Measurements from ENCODE around the gene QRICH2.

Gene QRICH2

GRCh38 chr17:76266244-76266938, 41.7 kb downstream of the QRICH2 start:
- no peaks in the 10 kb centered on the region for H3K27me3 ChIP-seq
- H3K4me1 ChIP-seq = peaks cover 0 to 59% (median 40%) of the 10 kb centered on the region in 4 donors
- intact Hi-C loops (cut with DNase I; ENCODE audit: low total_unique reads) = no loop called here
- H3K27ac ChIP-seq = peak overlapping the region; percentile 77 to 85
- no peaks in the 10 kb centered on the region for H3K9me3 ChIP-seq
- TF ChIP-seq CTCF (IDR thresholded peaks at IDR 0.05) = no peak
- DNase-seq = peak in 1 of 2 donors; percentile 57
- peak overlapping the region; percentile 62 to 91 for H3K4me3 ChIP-seq
- H3K36me3 ChIP-seq = peaks cover 0 to 28% (median 24%) of the 10 kb centered on the region in 3 donors

GRCh38 chr17:76265624-76266243, 42.3 kb downstream of the QRICH2 start:
- no peaks in the 10 kb centered on the region for H3K27me3 ChIP-seq
- peak; percentile 63 to 86 for DNase-seq
- TF ChIP-seq CTCF (IDR thresholded peaks at IDR 0.05) = no peak
- H3K4me1 ChIP-seq = peaks cover 0 to 53% (median 36%) of the 10 kb centered on the region in 4 donors
- H3K27ac ChIP-seq = peak overlapping the region; percentile 77 to 85
- intact Hi-C loops (cut with DNase I; ENCODE audit: low total_unique reads) = no loop called here
- peak overlapping the region; percentile 62 to 91 for H3K4me3 ChIP-seq
- H3K9me3 ChIP-seq = no peaks in the 10 kb centered on the region
- peaks cover 0 to 26% (median 21%) of the 10 kb centered on the region in 3 donors for H3K36me3 ChIP-seq

GRCh38 chr17:76264755-76265623, 43.1 kb downstream of the QRICH2 start, which contains the start of gene UBALD2:
UBALD2 (plus strand) TSS chr17:76265348; CDS start chr17:76265506, 158 bp downstream.
- peaks cover 0 to 19% (median 14%) of the 10 kb centered on the region in 3 donors for H3K36me3 ChIP-seq
- TF ChIP-seq CTCF (IDR thresholded peaks at IDR 0.05) = peak in 1 of 2 experiments; percentile 55
- peaks cover 0 to 47% (median 35%) of the 10 kb centered on the region in 4 donors for H3K4me1 ChIP-seq
- H3K27me3 ChIP-seq = no peaks in the 10 kb centered on the region
- H3K27ac ChIP-seq = peak within 1 kb of the TSS; percentile 77 to 85
- intact Hi-C loops (cut with DNase I; ENCODE audit: low total_unique reads) = no loop called here
- peak; percentile 100 for DNase-seq
- no peaks in the 10 kb centered on the region for H3K9me3 ChIP-seq
- H3K4me3 ChIP-seq = peak within 1 kb of the TSS; percentile 62 to 91

- H3K27ac ChIP-seq = peak overlapping the region; percentile 60 to 66
- TF ChIP-seq CTCF (IDR thresholded peaks at IDR 0.05) = no peak
- intact Hi-C loops (cut with DNase I; ENCODE audit: low total_unique reads) = no loop called here
- peak overlapping the region in 1 of 2 donors; percentile 21 for H3K4me3 ChIP-seq
- H3K9me3 ChIP-seq = no peaks in the 10 kb centered on the region
- peaks cover 0 to 43% (median 33%) of the 10 kb centered on the region in 4 donors for H3K4me1 ChIP-seq
- no peak for DNase-seq
- H3K27me3 ChIP-seq = no peaks in the 10 kb centered on the region
- peaks cover 0 to 14% (median 11%) of the 10 kb centered on the region in 3 donors for H3K36me3 ChIP-seq
Measured at GRCh38 chr17:76264425-76264754, 43.7 kb downstream of the QRICH2 start.

GRCh38 chr17:76263896-76264295, 44.2 kb downstream of the QRICH2 start:
- Histone ChIP-seq H3K4me1 (peaks cover 0 to 38% (median 28%) of the 10 kb centered on the region in 4 donors), H3K36me3 (peaks cover 0 to 9% (median 7%) of the 10 kb centered on the region in 3 donors), H3K4me3 (no peak overlapping the region), H3K27ac (peak overlapping the region; percentile 60 to 66), H3K27me3 (no peaks in the 10 kb centered on the region), H3K9me3 (no peaks in the 10 kb centered on the region)
- no peak for DNase-seq
- no peak for TF ChIP-seq CTCF (IDR thresholded peaks at IDR 0.05)
- intact Hi-C loops (cut with DNase I; ENCODE audit: low total_unique reads) = no loop called here

Data from tibial artery (tissue), 4 donors.